ENCODE results near the gene LIN54. TPM values are rescaled to one million over a fixed set of nuclear protein-coding genes. Genes with fewer than 3 reads are reported as not detected.
A peak's percentile ranks its signal among the peaks of the same experiment; 100 is the strongest.

Gene LIN54
- total and polyA plus RNA-seq, 9 of the 15 experiments (the other 6 are each of a cell fraction or from before 2014, with no cell fraction given): 2.2 to 22.5 (median 15.8) TPM

DNA sequence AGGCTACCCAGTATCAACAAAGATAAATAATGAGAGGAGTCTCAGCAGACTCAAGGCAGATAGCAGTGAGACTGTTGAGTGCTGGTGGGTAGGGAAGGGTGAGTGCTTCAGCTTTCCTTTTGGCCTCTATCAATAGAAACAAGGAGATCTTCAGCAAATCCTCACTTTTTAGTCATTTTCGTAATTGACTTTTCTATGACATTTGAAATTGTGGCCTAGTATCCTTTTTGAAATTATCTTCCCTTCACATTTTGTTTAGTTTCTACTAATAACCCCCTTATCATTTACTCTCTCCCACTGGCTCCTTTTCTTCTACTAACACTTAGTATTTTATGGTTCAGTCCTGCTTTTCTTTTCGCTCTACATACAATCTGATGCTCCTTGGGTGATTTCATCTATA, 44.9 kb downstream of the LIN54 start:
- in situ Hi-C loops (cut with MboI): no loop called here

More for the DNA sequence above, 44.9 kb downstream of the LIN54 start:
- CTCF ChIA-PET (ENCODE audit: low intra/inter-chr PET ratio): no interaction called here
- no peak for DNase-seq (ENCODE audit: extremely low read depth in 1 of 4, low spot score in 3 of 4)
- POLR2A ChIA-PET: interaction anchor here (0.9 to 1.4 kb wide), 3 partner anchors 9 to 65 kb away, joined by 3 to 5 read pairs (median 4); partner anchors contain the start of gene THAP9
- Histone ChIP-seq H4K20me1 (replicated peaks; ENCODE audit: control insufficient read depth, insufficient read depth, low read length) (no peaks in the 10 kb centered on the region), H3K27me3 (ENCODE audit: control insufficient read depth in 2 of 2, insufficient read depth in 2 of 2, low read length in 2 of 2) (no peaks in the 10 kb centered on the region), H3K36me3 (ENCODE audit: control insufficient read depth, insufficient read depth, low read length) (peaks cover 57% of the 10 kb centered on the region), H3K79me2 (ENCODE audit: control insufficient read depth, insufficient read depth, low read length) (no peaks in the 10 kb centered on the region), H3K9ac (ENCODE audit: insufficient read depth in 1 of 2, low read depth in 2 of 2, low read length in 2 of 2) (no peak overlapping the region), H3K4me2 (ENCODE audit: insufficient read depth, low read length) (no peak overlapping the region), H3K4me1 (replicated peaks in 1 of 2; ENCODE audit: control insufficient read depth in 2 of 2, insufficient read depth in 2 of 2, low read length in 2 of 2) (peaks cover 0 to 6% of the 10 kb centered on the region in 2 experiments; a peak in 2 of 5 replicates), H3K9me3 (replicated peaks; ENCODE audit: control insufficient read depth, insufficient read depth, low read depth, low read length) (no peaks in the 10 kb centered on the region), H3K9me1 (ENCODE audit: control insufficient read depth, insufficient read depth, low read length) (no peaks in the 10 kb centered on the region), H2AFZ (ENCODE audit: low read depth, low read length) (no peak overlapping the region), H3K27ac (ENCODE audit: extremely low read depth, low read depth, low read length) (no peak overlapping the region), H3K4me3 (no peak overlapping the region)
- peak; percentile 72 for ATAC-seq
- TF ChIP-seq, protein P1, sequence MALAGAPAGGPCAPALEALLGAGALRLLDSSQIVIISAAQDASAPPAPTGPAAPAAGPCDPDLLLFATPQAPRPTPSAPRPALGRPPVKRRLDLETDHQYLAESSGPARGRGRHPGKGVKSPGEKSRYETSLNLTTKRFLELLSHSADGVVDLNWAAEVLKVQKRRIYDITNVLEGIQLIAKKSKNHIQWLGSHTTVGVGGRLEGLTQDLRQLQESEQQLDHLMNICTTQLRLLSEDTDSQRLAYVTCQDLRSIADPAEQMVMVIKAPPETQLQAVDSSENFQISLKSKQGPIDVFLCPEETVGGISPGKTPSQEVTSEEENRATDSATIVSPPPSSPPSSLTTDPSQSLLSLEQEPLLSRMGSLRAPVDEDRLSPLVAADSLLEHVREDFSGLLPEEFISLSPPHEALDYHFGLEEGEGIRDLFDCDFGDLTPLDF (CRISPR knock-in tag; IDR thresholded peaks at IDR 0.05): no peak
- TF ChIP-seq, protein P2, sequence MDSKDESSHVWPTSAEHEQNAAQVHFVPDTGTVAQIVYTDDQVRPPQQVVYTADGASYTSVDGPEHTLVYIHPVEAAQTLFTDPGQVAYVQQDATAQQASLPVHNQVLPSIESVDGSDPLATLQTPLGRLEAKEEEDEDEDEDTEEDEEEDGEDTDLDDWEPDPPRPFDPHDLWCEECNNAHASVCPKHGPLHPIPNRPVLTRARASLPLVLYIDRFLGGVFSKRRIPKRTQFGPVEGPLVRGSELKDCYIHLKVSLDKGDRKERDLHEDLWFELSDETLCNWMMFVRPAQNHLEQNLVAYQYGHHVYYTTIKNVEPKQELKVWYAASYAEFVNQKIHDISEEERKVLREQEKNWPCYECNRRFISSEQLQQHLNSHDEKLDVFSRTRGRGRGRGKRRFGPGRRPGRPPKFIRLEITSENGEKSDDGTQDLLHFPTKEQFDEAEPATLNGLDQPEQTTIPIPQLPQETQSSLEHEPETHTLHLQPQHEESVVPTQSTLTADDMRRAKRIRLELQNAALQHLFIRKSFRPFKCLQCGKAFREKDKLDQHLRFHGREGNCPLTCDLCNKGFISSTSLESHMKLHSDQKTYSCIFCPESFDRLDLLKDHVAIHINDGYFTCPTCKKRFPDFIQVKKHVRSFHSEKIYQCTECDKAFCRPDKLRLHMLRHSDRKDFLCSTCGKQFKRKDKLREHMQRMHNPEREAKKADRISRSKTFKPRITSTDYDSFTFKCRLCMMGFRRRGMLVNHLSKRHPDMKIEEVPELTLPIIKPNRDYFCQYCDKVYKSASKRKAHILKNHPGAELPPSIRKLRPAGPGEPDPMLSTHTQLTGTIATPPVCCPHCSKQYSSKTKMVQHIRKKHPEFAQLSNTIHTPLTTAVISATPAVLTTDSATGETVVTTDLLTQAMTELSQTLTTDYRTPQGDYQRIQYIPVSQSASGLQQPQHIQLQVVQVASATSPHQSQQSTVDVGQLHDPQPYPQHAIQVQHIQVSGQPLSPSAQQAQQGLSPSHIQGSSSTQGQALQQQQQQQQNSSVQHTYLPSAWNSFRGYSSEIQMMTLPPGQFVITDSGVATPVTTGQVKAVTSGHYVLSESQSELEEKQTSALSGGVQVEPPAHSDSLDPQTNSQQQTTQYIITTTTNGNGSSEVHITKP (IDR thresholded peaks at IDR 0.05; ENCODE audit: partially characterized antibody): peak; percentile 53
- TF ChIP-seq, protein P3, sequence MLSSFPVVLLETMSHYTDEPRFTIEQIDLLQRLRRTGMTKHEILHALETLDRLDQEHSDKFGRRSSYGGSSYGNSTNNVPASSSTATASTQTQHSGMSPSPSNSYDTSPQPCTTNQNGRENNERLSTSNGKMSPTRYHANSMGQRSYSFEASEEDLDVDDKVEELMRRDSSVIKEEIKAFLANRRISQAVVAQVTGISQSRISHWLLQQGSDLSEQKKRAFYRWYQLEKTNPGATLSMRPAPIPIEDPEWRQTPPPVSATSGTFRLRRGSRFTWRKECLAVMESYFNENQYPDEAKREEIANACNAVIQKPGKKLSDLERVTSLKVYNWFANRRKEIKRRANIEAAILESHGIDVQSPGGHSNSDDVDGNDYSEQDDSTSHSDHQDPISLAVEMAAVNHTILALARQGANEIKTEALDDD (IDR thresholded peaks at IDR 0.05): 0 out of 2 replicates have a peak, but pooled peaks have one; percentile 24
- intact Hi-C loops (cut with micrococcal nuclease): no loop called here
- no peak for FAIRE-seq
- BruUV-seq (replicated peaks): TSS peak; percentile 20
- WGBS (ENCODE audit: insufficient coverage, low coverage, missing lambda C conversion rate): 78% methylated on average over 2 of the region's 2 CpGs
